Dermis blood vessel endothelial cell (primary cell): ENCODE data around the gene EGR4. TPM values are rescaled to one million over a fixed set of nuclear protein-coding genes. Genes with fewer than 3 reads are reported as not detected.
A peak's percentile ranks its signal among the peaks of the same experiment; 100 is the strongest.

Source experiments
- DNase-seq: peaks from one replicate; pipeline ENCODE4 v3.0.0; 2010
- total RNA-seq: library from RNA; depleted of rRNA; stranded (reverse); fragments of >200 nt; gene quantifications from 2 replicates; pipeline ENCODE4 v1.2.3, GENCODE V29; 2014

Gene EGR4
- total RNA-seq, 1 donor from 2014 or later = not detected

GRCh38 chr2:73289304-73289703, 4.0 kb downstream of the EGR4 start:
- no peak for DNase-seq

- DNase-seq = no peak
Observed at GRCh38 chr2:73286134-73286655, 7.2 kb downstream of the EGR4 start.

- no peak for DNase-seq
Observed at GRCh38 chr2:73285159-73285739, 8.1 kb downstream of the EGR4 start.

GRCh38 chr2:73284296-73285158, 8.8 kb downstream of the EGR4 start, which contains the start of gene FBXO41:
TSS of gene FBXO41 (minus strand) at chr2:73284478. CDS start at chr2:73269630, 14,848 bp downstream.
- no peak for DNase-seq

GRCh38 chr2:73283545-73284295, 9.6 kb downstream of the EGR4 start:
- DNase-seq = no peak

- no peak for DNase-seq
Observed at GRCh38 chr2:73282924-73283544, 10.3 kb downstream of the EGR4 start.

GRCh38 chr2:73281244-73281643, 12.1 kb downstream of the EGR4 start:
- no peak for DNase-seq

GRCh38 chr2:73279852-73280251, 13.5 kb downstream of the EGR4 start:
- no peak for DNase-seq

GRCh38 chr2:73272270-73272669, 21.1 kb downstream of the EGR4 start:
- no peak for DNase-seq

GRCh38 chr2:73269686-73270465, 23.5 kb downstream of the EGR4 start:
- DNase-seq = no peak

GRCh38 chr2:73268830-73269685, 24.3 kb downstream of the EGR4 start:
- DNase-seq = peak; percentile 33

GRCh38 chr2:73268366-73268829, 24.9 kb downstream of the EGR4 start:
- no peak for DNase-seq

- DNase-seq = no peak
Observed at GRCh38 chr2:73267008-73267407, 26.3 kb downstream of the EGR4 start.

GRCh38 chr2:73266061-73266901, 27.1 kb downstream of the EGR4 start:
- no peak for DNase-seq

GRCh38 chr2:73265298-73266060, 27.9 kb downstream of the EGR4 start:
- DNase-seq = no peak

GRCh38 chr2:73264783-73265182, 28.6 kb downstream of the EGR4 start:
- DNase-seq = no peak

- DNase-seq = no peak
Observed at GRCh38 chr2:73264332-73264606, 29.1 kb downstream of the EGR4 start.

- no peak for DNase-seq
Observed at GRCh38 chr2:73263540-73264331, 29.6 kb downstream of the EGR4 start.
